Central memory CD8-positive, alpha-beta T cell (primary cell): ENCODE results near the gene ATG4C.
"Not testable (repeated sequence)": the region's sequence is repeated elsewhere in the genome, so short reads cannot be mapped to it uniquely, and the experiment has no call there.

Experiments
- ATAC-seq: fragments of 150-1000 bp; cut with Tn5 transposase; replicated peaks from 2 replicates; pipeline ENCODE4 v1.10.0; 2022; ENCODE audit warnings: mild to moderate bottlenecking, moderate FRiP score, moderate number of reproducible peaks; ENCODE audit not compliant: poor library complexity, severe bottlenecking; ENCODE audit errors: extremely low read depth
- DNase-seq, 2 donors: peaks; one replicate each; pipeline ENCODE4 v3.0.0; 2021; ENCODE audit warnings: low spot score in 2 of 2
- H3K27ac Mint-ChIP-seq: one replicate; pipeline ENCODE4 v1.8.0; 2022; ENCODE audit warnings: low read depth, mild to moderate bottlenecking, moderate library complexity, mixed read lengths
- H3K27me3 Mint-ChIP-seq: one replicate; pipeline ENCODE4 v1.8.0; 2022; ENCODE audit warnings: mixed read lengths
- H3K36me3 Mint-ChIP-seq: one replicate; pipeline ENCODE4 v1.8.0; 2022; ENCODE audit warnings: mild to moderate bottlenecking, moderate library complexity, mixed read lengths; ENCODE audit not compliant: insufficient read depth
- H3K4me1 Mint-ChIP-seq: one replicate; pipeline ENCODE4 v1.8.0; 2022; ENCODE audit warnings: mixed read lengths
- H3K4me3 Mint-ChIP-seq: one replicate; pipeline ENCODE4 v1.8.0; 2022; ENCODE audit warnings: mild to moderate bottlenecking, moderate library complexity, mixed read lengths
- H3K9me3 Mint-ChIP-seq: one replicate; pipeline ENCODE4 v1.8.0; 2022; ENCODE audit warnings: mixed read lengths

The ATG4C gene

GRCh38 chr1:62784509-62785365, 805 bp downstream of the ATG4C start:
- DNase-seq, result no peak
- Mint-ChIP-seq H3K27ac (no peak overlapping the region), H3K4me3 (no peak overlapping the region), H3K9me3 (no peaks in the 10 kb centered on the region), H3K36me3 (no peaks in the 10 kb centered on the region), H3K27me3 (peaks cover 2% of the 10 kb centered on the region), H3K4me1 (peaks cover 10% of the 10 kb centered on the region)
- no peak for ATAC-seq

GRCh38 chr1:62790716-62791115, 6.8 kb downstream of the ATG4C start:
- Mint-ChIP-seq H3K27ac (no peak overlapping the region), H3K27me3 (no peaks in the 10 kb centered on the region), H3K4me1 (peaks cover 20% of the 10 kb centered on the region), H3K36me3 (no peaks in the 10 kb centered on the region), H3K4me3 (no peak overlapping the region), H3K9me3 (no peaks in the 10 kb centered on the region)
- ATAC-seq, result no peak
- no peak for DNase-seq

- Mint-ChIP-seq H3K36me3 (no peaks in the 10 kb centered on the region), H3K27ac (no peak overlapping the region), H3K27me3 (no peaks in the 10 kb centered on the region), H3K4me3 (no peak overlapping the region), H3K4me1 (peaks cover 10% of the 10 kb centered on the region), H3K9me3 (no peaks in the 10 kb centered on the region)
- DNase-seq (no peak), ATAC-seq (no peak)
These were observed 10.1 kb downstream of the ATG4C start for GRCh38 chr1:62794053-62794452.

- no peaks in the 10 kb centered on the region for H3K36me3 Mint-ChIP-seq
- ATAC-seq (no peak), DNase-seq (no peak)
- no peak overlapping the region for H3K27ac Mint-ChIP-seq
- no peak overlapping the region for H3K4me3 Mint-ChIP-seq
- peaks cover 13% of the 10 kb centered on the region for H3K4me1 Mint-ChIP-seq
- H3K27me3 Mint-ChIP-seq, result no peaks in the 10 kb centered on the region
- no peaks in the 10 kb centered on the region for H3K9me3 Mint-ChIP-seq
These were observed 12.3 kb downstream of the ATG4C start for GRCh38 chr1:62796221-62796620.

- Mint-ChIP-seq H3K4me3 (no peak overlapping the region), H3K27me3 (no peaks in the 10 kb centered on the region), H3K27ac (no peak overlapping the region), H3K9me3 (no peaks in the 10 kb centered on the region), H3K36me3 (peaks cover 4% of the 10 kb centered on the region), H3K4me1 (peaks cover 8% of the 10 kb centered on the region)
- ATAC-seq (no peak), DNase-seq (no peak)
These were observed 15.8 kb downstream of the ATG4C start for GRCh38 chr1:62799688-62800087.

- ATAC-seq (no peak), DNase-seq (no peak)
- no peak overlapping the region for H3K4me3 Mint-ChIP-seq
- H3K36me3 Mint-ChIP-seq, result peaks cover 4% of the 10 kb centered on the region
- H3K27ac Mint-ChIP-seq, result no peak overlapping the region
- peaks cover 8% of the 10 kb centered on the region for H3K4me1 Mint-ChIP-seq
- H3K9me3 Mint-ChIP-seq, result no peaks in the 10 kb centered on the region
- H3K27me3 Mint-ChIP-seq, result no peaks in the 10 kb centered on the region
These were observed 16.3 kb downstream of the ATG4C start for GRCh38 chr1:62800281-62800680.

- Mint-ChIP-seq H3K4me1 (peaks cover 8% of the 10 kb centered on the region), H3K9me3 (no peaks in the 10 kb centered on the region), H3K4me3 (no peak overlapping the region), H3K36me3 (peaks cover 4% of the 10 kb centered on the region), H3K27ac (no peak overlapping the region), H3K27me3 (no peaks in the 10 kb centered on the region)
- DNase-seq (no peak), ATAC-seq (peak; percentile 52)
These were observed 16.9 kb downstream of the ATG4C start for GRCh38 chr1:62800825-62801306.

GRCh38 chr1:62809788-62810187, 25.9 kb downstream of the ATG4C start:
- H3K27me3 Mint-ChIP-seq, result no peaks in the 10 kb centered on the region
- no peaks in the 10 kb centered on the region for H3K9me3 Mint-ChIP-seq
- H3K27ac Mint-ChIP-seq, result no peak overlapping the region
- H3K4me1 Mint-ChIP-seq, result no peaks in the 10 kb centered on the region
- DNase-seq, result no peak
- peaks cover 5% of the 10 kb centered on the region for H3K36me3 Mint-ChIP-seq
- no peak overlapping the region for H3K4me3 Mint-ChIP-seq
- no peak for ATAC-seq

GRCh38 chr1:62810420-62811274, 26.7 kb downstream of the ATG4C start:
- H3K27ac Mint-ChIP-seq, result no peak overlapping the region
- no peak overlapping the region for H3K4me3 Mint-ChIP-seq

GRCh38 chr1:62823556-62823955, 39.6 kb downstream of the ATG4C start:
- no peak for ATAC-seq
- DNase-seq, result no peak
- no peaks in the 10 kb centered on the region for H3K4me1 Mint-ChIP-seq
- peaks cover 10% of the 10 kb centered on the region for H3K9me3 Mint-ChIP-seq
- H3K27me3 Mint-ChIP-seq, result no peaks in the 10 kb centered on the region
- no peak overlapping the region for H3K27ac Mint-ChIP-seq
- H3K36me3 Mint-ChIP-seq, result peaks cover 2% of the 10 kb centered on the region
- H3K4me3 Mint-ChIP-seq, result no peak overlapping the region

More at GRCh38 chr1:62810420-62811274, 26.7 kb downstream of the ATG4C start:
- H3K36me3 Mint-ChIP-seq, result peaks cover 5% of the 10 kb centered on the region
- no peak for ATAC-seq
- H3K4me1 Mint-ChIP-seq, result no peaks in the 10 kb centered on the region
- no peaks in the 10 kb centered on the region for H3K27me3 Mint-ChIP-seq
- no peaks in the 10 kb centered on the region for H3K9me3 Mint-ChIP-seq
- no peak for DNase-seq

- H3K4me3 Mint-ChIP-seq, result no peak overlapping the region
- peaks cover 10% of the 10 kb centered on the region for H3K9me3 Mint-ChIP-seq
- H3K27me3 Mint-ChIP-seq, result no peaks in the 10 kb centered on the region
- no peaks in the 10 kb centered on the region for H3K4me1 Mint-ChIP-seq
- ATAC-seq (no peak), DNase-seq (no peak)
- H3K36me3 Mint-ChIP-seq, result peaks cover 2% of the 10 kb centered on the region
- H3K27ac Mint-ChIP-seq, result no peak overlapping the region
These were observed 43.0 kb downstream of the ATG4C start for GRCh38 chr1:62826901-62827300.

- not testable (repeated sequence) for H3K36me3 Mint-ChIP-seq, H3K4me3 Mint-ChIP-seq, ATAC-seq, H3K4me1 Mint-ChIP-seq, H3K27ac Mint-ChIP-seq, DNase-seq, H3K27me3 Mint-ChIP-seq, H3K9me3 Mint-ChIP-seq
These were observed 43.9 kb downstream of the ATG4C start for GRCh38 chr1:62827786-62828185.
